PC-3 (cell line): ENCODE measurements around the gene WNT3.

Experiments used
- EZH2 ChIP-seq: fragments of 300-600 bp; sonication (generic); IDR thresholded peaks from one replicate; pipeline ENCODE4 v1.6.1; 2017; ENCODE audit warnings: antibody characterized with exemption, mild to moderate bottlenecking, low read length; ENCODE audit not compliant: unreplicated experiment
- EZH2phosphoT487 ChIP-seq: fragments of 300-600 bp; sonication (generic); IDR thresholded peaks from 2 replicates; pipeline ENCODE4 v1.6.1; 2018; ENCODE audit warnings: mild to moderate bottlenecking, antibody characterized with exemption, low read length, borderline replicate concordance
- TF ChIP-seq, protein P1 (sequence below): fragments of 300-600 bp; sonication (generic); conservative IDR thresholded peaks from 2 replicates; pipeline ENCODE4 v1.5.1; 2017; ENCODE audit warnings: antibody characterized with exemption, low read depth, mild to moderate bottlenecking, low read length

DNA sequence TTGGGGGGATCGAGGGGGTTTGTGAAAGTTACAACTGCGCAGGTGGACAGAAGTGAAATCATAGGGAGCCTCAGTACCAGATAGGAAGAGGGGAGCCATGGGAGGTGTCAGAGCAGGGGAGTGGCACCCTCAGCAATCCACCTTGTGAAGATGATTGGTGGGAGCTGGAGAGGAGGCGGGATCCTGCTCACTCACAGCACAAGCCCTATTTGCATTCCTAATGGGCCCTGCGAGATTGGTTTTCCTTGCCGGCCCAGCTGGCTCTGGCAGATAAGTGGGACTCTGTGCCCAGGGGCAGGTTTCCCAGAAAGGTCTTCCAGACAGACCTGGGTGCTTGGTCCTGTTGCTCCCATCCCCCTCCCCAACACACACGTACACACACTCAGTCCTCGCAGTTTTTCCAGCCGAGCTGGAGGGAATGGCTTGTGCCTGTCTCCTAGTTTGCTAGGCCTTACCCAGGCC, 9.4 kb downstream of the WNT3 start:
- TF ChIP-seq, protein P1, sequence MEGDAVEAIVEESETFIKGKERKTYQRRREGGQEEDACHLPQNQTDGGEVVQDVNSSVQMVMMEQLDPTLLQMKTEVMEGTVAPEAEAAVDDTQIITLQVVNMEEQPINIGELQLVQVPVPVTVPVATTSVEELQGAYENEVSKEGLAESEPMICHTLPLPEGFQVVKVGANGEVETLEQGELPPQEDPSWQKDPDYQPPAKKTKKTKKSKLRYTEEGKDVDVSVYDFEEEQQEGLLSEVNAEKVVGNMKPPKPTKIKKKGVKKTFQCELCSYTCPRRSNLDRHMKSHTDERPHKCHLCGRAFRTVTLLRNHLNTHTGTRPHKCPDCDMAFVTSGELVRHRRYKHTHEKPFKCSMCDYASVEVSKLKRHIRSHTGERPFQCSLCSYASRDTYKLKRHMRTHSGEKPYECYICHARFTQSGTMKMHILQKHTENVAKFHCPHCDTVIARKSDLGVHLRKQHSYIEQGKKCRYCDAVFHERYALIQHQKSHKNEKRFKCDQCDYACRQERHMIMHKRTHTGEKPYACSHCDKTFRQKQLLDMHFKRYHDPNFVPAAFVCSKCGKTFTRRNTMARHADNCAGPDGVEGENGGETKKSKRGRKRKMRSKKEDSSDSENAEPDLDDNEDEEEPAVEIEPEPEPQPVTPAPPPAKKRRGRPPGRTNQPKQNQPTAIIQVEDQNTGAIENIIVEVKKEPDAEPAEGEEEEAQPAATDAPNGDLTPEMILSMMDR = no peak
- no peak for TF ChIP-seq EZH2phosphoT487
- no peak for TF ChIP-seq EZH2
